Right lobe of liver (tissue), 4 donors: Measurements from ENCODE around the gene C2CD4C.

Experiments
- CTCF ChIP-seq, 4 donors: fragments of 200-600 bp in 3 of 4; fragments of 450-650 bp in 1 of 4; IDR thresholded peaks; one replicate each; pipeline versions ENCODE4 v1.5.1 to v1.8.0; 2016 to 2022; ENCODE audit warnings: antibody characterized with exemption in 4 of 4, mild to moderate bottlenecking in 2 of 4
- POLR2A ChIP-seq: fragments of 450-650 bp; IDR thresholded peaks from one replicate; pipeline ENCODE4 v1.6.1; 2017; ENCODE audit warnings: antibody characterized with exemption, mild to moderate bottlenecking
- donor health status: DM: no; HTN: no; CAD: no.
- donor health status: DM: no; HTN: no; CAD: no.
- donor health status: DM: no; HTN: yes; CAD: no.

- TF ChIP-seq CTCF (IDR thresholded peaks at IDR 0.05) (no peak), POLR2A (no peak)
These were observed 732 bp upstream of the C2CD4C start for GRCh38 chr19:409516-410242.
